ENCODE results near the gene TTLL8. TPM values are rescaled to one million over a fixed set of nuclear protein-coding genes. Genes with fewer than 3 reads are reported as not detected.

The TTLL8 gene
- total RNA-seq, 2 donors from 2014 or later = not detected

DNA sequence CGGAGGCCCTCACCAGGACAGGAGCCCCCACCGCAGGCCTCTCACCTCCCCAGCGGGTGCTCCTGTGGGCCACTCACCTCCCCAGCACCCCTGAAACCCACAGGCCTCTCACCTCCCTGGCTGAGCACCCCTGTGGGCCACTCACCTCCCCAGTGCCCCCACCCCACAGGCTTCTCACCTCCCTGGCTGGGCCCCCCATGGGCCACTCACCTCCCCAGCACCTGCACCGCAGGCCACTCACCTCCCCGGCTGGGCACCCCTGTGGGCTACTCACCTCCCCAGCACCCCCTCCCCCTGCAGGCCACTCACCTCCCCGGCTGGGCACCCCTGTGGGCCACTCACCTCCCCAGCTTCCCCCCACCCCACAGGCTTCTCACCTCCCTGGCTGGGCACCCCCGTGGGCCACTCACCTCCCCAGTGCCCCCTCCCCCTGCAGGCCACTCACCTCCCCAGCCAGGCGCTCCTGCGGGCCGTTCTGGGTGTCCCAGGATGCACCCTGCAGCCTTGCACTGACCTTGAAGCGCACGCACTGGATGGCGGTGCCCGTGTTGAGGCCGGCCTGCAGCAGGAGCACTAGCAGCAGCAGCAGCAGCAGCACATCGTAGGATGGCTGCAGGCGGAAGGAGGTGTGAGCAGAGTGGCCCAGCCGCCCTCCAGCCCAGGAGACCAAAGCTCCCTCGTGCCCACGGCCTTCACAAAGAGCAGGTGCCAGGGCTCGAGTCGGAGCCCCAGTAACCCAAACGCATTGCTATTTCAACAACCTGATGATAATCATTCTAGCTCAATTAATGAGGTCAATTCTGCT, 5.7 kb upstream of the TTLL8 start:
- no peaks in the 10 kb centered on the region for H3K36me3 Mint-ChIP-seq (ENCODE audit: insufficient read depth in 2 of 2)
- no peaks in the 10 kb centered on the region for H3K4me1 Mint-ChIP-seq (ENCODE audit: low read depth)
- no peak for ATAC-seq (replicated peaks in 1 of 2)
- no peak overlapping the region for H3K4me3 Mint-ChIP-seq
- no peak overlapping the region for H3K27ac Mint-ChIP-seq
- peaks cover 11% of the 10 kb centered on the region for H3K27me3 Mint-ChIP-seq (ENCODE audit: low read depth)
- no peaks in the 10 kb centered on the region for H3K9me3 Mint-ChIP-seq
- DNase-seq = no peak

- Mint-ChIP-seq H3K9me3 (no peaks in the 10 kb centered on the region), H3K27me3 (ENCODE audit: low read depth) (peaks cover 15% of the 10 kb centered on the region), H3K4me1 (ENCODE audit: low read depth) (no peaks in the 10 kb centered on the region), H3K27ac (no peak overlapping the region), H3K36me3 (ENCODE audit: insufficient read depth in 2 of 2) (no peaks in the 10 kb centered on the region), H3K4me3 (no peak overlapping the region)
- ATAC-seq (replicated peaks in 1 of 2) = no peak
- no peak for DNase-seq
Observed at GRCh38 chr22:50062509-50063135, 4.5 kb upstream of the TTLL8 start.

GRCh38 chr22:50061824-50062355, 3.8 kb upstream of the TTLL8 start:
- no peak overlapping the region for H3K4me3 Mint-ChIP-seq

DNA sequence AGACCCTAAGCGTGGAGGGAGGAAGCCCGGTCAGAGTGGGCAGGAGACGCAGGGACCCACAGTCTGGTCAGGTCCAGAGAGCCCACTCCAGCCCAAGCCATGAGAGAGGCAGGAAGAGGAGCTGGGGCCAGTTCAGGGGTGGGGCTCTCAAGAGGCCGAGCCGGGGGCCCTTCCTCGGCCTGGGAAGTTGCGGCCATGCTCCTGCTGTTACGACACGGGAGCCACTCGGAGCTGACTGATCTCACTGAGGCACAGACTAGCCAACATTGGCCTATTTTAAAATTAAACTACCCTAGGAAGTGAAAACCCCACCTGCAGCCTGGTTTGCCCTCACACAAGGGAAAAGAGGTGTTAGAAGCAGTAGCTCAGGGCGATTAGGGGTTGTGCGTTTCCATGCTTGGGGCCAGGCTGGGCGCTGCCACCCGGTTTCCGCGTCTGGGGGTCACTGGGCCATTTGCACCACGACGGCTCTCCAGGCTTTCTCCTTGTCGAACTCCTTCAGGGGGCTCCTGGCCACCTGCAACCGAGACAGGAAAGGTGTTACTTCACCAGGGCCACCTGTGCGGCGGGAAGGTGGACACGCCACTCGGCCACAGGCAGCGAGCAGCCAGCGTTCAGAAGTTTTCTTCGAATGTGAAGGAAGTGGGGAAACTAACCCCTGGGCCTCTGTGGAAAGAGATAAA, 3.2 kb upstream of the TTLL8 start:
- Mint-ChIP-seq H3K4me1 (ENCODE audit: low read depth) (no peaks in the 10 kb centered on the region), H3K4me3 (no peak overlapping the region), H3K27me3 (ENCODE audit: low read depth) (peaks cover 18% of the 10 kb centered on the region), H3K9me3 (no peaks in the 10 kb centered on the region), H3K36me3 (ENCODE audit: insufficient read depth in 2 of 2) (no peaks in the 10 kb centered on the region), H3K27ac (no peak overlapping the region)
- ATAC-seq (replicated peaks in 1 of 2) (no peak), DNase-seq (no peak)

More at GRCh38 chr22:50061824-50062355, 3.8 kb upstream of the TTLL8 start:
- ATAC-seq (replicated peaks in 1 of 2) (no peak), DNase-seq (no peak)
- Mint-ChIP-seq H3K36me3 (ENCODE audit: insufficient read depth in 2 of 2) (no peaks in the 10 kb centered on the region), H3K27me3 (ENCODE audit: low read depth) (peaks cover 18% of the 10 kb centered on the region), H3K27ac (no peak overlapping the region), H3K9me3 (no peaks in the 10 kb centered on the region), H3K4me1 (ENCODE audit: low read depth) (no peaks in the 10 kb centered on the region)

DNA sequence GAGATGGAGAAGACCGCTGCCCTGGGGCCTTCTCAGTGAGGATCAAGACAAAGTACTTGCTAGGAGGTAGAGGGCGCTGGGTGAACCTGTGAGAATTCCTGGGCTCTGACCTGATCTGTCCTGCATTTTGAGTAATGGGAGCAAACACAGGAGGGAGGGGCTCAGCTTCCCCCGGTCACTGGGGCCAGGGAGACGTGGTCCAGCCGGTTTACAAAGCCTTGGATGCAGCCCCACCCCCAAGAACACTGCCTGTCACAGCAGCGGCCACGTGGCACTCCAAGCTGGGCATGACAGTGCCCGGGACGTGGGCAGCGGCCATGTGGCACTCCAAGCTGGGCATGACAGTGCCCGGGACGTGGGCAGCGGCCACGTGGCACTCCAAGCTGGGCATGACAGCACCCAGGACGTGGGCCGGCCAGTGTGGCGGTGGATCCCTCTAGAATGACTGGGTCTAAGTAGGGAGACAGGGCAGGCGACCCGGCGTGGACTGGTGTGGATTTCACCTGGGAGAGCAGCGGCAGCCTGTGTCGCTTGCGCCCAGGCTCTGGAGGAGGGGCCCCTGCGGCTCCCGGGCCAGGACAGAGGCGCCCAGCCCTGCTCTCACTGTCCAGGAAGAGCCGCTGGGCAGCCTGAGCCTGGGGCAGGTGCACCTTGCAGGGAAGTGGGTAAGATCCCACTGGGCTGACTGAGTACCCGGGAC, 2.5 kb upstream of the TTLL8 start:
- DNase-seq = no peak
- Mint-ChIP-seq H3K36me3 (ENCODE audit: insufficient read depth in 2 of 2) (no peaks in the 10 kb centered on the region), H3K27me3 (ENCODE audit: low read depth) (peaks cover 18% of the 10 kb centered on the region), H3K27ac (no peak overlapping the region), H3K4me1 (ENCODE audit: low read depth) (no peaks in the 10 kb centered on the region), H3K4me3 (no peak overlapping the region), H3K9me3 (no peaks in the 10 kb centered on the region)
- ATAC-seq (replicated peaks in 1 of 2) = no peak

GRCh38 chr22:50059881-50060262, 1.8 kb upstream of the TTLL8 start:
- Mint-ChIP-seq H3K4me1 (ENCODE audit: low read depth) (no peaks in the 10 kb centered on the region), H3K9me3 (no peaks in the 10 kb centered on the region), H3K27ac (no peak overlapping the region), H3K27me3 (ENCODE audit: low read depth) (peaks cover 18% of the 10 kb centered on the region), H3K4me3 (no peak overlapping the region), H3K36me3 (ENCODE audit: insufficient read depth in 2 of 2) (no peaks in the 10 kb centered on the region)
- DNase-seq (no peak), ATAC-seq (replicated peaks in 1 of 2) (no peak)

- Mint-ChIP-seq H3K9me3 (no peaks in the 10 kb centered on the region), H3K27ac (no peak overlapping the region), H3K36me3 (ENCODE audit: insufficient read depth in 2 of 2) (no peaks in the 10 kb centered on the region), H3K4me3 (no peak overlapping the region), H3K4me1 (ENCODE audit: low read depth) (no peaks in the 10 kb centered on the region), H3K27me3 (ENCODE audit: low read depth) (peaks cover 20% of the 10 kb centered on the region)
- DNase-seq (no peak), ATAC-seq (replicated peaks in 1 of 2) (no peak)
Observed at GRCh38 chr22:50058906-50059880, 1.1 kb upstream of the TTLL8 start.

DNA sequence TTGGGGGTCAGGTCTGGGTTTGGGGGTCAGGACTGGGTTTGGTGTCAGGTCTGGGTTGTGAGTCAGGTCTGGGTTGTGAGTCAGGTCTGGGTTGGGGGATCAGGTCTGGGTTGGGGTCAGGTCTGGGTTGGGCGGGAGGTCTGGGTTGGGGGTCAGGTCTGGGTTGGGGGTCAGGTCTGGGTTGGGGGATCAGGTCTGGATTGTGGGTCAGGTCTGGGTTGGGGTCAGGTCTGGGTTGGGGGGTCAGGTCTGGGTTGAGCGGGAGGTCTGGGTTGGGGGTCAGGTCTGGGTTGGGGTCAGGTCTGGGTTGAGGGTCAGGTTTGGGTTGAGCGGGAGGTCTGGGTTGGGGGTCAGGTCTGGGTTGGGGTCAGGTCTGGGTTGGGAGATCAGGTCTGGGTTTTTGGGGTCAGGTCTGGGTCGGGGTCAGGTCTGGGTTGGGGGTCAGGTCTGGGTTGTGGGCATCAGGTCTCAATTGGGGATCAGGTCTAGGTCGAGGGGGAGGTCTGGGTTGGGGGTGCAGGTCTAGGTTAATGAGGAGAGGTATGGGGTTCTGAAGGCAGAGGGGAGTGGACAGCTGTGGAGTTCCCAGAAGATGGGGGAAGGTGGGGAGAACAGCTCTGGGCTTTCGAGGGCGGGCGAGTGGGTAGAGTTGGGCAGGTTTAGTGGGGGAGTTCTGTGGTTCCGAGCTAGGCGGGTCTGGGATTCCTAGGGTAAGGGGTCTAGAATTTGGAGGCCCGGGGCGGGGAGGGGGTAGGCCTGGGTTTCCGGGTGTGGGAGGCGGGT, 629 bp downstream of the TTLL8 start:
- no peak for ATAC-seq (replicated peaks in 1 of 2)
- peaks cover 0 to 6% of the 10 kb centered on the region in 2 donors for H3K9me3 Mint-ChIP-seq

GRCh38 chr22:50056214-50056972, 1.7 kb downstream of the TTLL8 start:
- ATAC-seq (replicated peaks in 1 of 2) (no peak), DNase-seq (no peak)
- Mint-ChIP-seq H3K4me3 (no peak overlapping the region), H3K27ac (no peak overlapping the region), H3K36me3 (ENCODE audit: insufficient read depth in 2 of 2) (peaks cover 0 to 2% of the 10 kb centered on the region in 2 donors), H3K4me1 (ENCODE audit: low read depth) (no peaks in the 10 kb centered on the region), H3K9me3 (peaks cover 0 to 6% of the 10 kb centered on the region in 2 donors), H3K27me3 (ENCODE audit: low read depth) (peaks cover 26% of the 10 kb centered on the region)

More for the DNA sequence above, 629 bp downstream of the TTLL8 start:
- Mint-ChIP-seq H3K27ac (no peak overlapping the region), H3K4me1 (ENCODE audit: low read depth) (no peaks in the 10 kb centered on the region), H3K27me3 (ENCODE audit: low read depth) (peaks cover 26% of the 10 kb centered on the region), H3K4me3 (peak overlapping the region in 1 of 2 donors; percentile 36), H3K36me3 (ENCODE audit: insufficient read depth in 2 of 2) (peaks cover 0 to 2% of the 10 kb centered on the region in 2 donors)
- no peak for DNase-seq

DNA sequence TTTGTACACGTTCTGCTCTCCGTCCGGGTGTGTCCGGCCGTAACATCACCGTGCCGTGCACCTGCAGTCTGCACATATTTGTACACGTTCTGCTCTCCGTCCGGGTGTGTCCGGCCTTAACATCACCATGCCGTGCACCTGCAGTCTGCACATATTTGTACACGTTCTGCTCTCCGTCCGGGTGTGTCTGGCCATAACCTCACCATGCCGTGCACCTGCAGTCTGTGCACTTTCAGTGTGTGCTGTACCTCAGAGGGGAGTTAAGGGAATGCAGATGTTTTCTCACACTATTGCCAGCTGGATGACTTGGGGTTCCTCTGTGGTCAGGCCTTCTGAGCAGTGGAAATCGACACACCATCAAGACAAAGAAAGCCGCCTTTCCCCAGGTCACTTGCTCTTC, 4.2 kb downstream of the TTLL8 start:
- no peak for DNase-seq

DNA sequence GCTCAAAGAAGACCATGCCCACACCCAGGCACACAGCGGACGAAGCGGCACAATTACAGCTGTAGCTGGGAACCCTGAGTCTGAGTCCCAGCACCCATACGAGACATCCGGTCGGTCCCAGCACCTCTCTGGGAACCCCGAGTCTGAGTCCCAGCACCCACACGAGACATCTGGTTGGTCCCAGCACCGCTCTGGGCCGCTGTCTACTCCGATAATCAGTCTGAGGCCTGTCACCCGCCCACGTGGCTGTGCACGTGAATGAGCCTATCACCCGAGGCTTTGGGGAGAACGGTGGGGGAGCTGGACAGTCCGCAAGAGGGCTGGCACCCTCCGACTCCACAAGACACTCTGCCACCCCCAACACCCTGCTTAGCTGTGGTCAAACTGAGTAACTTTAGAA, 6.2 kb downstream of the TTLL8 start:
- Mint-ChIP-seq H3K4me3 (no peak overlapping the region), H3K36me3 (ENCODE audit: insufficient read depth in 2 of 2) (peaks cover 0 to 2% of the 10 kb centered on the region in 2 donors), H3K4me1 (ENCODE audit: low read depth) (no peaks in the 10 kb centered on the region), H3K27me3 (ENCODE audit: low read depth) (peaks cover 9% of the 10 kb centered on the region), H3K27ac (no peak overlapping the region), H3K9me3 (peaks cover 0 to 6% of the 10 kb centered on the region in 2 donors)
- no peak for DNase-seq
- ATAC-seq (replicated peaks in 1 of 2) = no peak

More for the DNA sequence above, 4.2 kb downstream of the TTLL8 start:
- Mint-ChIP-seq H3K27ac (no peak overlapping the region), H3K27me3 (ENCODE audit: low read depth) (peaks cover 15% of the 10 kb centered on the region), H3K9me3 (peaks cover 0 to 6% of the 10 kb centered on the region in 2 donors), H3K4me3 (no peak overlapping the region), H3K4me1 (ENCODE audit: low read depth) (no peaks in the 10 kb centered on the region), H3K36me3 (ENCODE audit: insufficient read depth in 2 of 2) (peaks cover 0 to 2% of the 10 kb centered on the region in 2 donors)
- no peak for ATAC-seq (replicated peaks in 1 of 2)

All from activated T-cell treated with anti-CD3 and anti-CD28 coated beads, Interleukin-2, amount 50 U/mL, for 72 hours (primary cell).